GM18517 (cell line): ENCODE measurements around the gene WASHC4.

Source experiments
- ATAC-seq: cut with Tn5 transposase; IDR thresholded peaks from one replicate; pipeline ENCODE4 v1.9.1; 2021; ENCODE audit warnings: mild to moderate bottlenecking, moderate library complexity; ENCODE audit not compliant: unreplicated experiment

The WASHC4 gene, protein sequence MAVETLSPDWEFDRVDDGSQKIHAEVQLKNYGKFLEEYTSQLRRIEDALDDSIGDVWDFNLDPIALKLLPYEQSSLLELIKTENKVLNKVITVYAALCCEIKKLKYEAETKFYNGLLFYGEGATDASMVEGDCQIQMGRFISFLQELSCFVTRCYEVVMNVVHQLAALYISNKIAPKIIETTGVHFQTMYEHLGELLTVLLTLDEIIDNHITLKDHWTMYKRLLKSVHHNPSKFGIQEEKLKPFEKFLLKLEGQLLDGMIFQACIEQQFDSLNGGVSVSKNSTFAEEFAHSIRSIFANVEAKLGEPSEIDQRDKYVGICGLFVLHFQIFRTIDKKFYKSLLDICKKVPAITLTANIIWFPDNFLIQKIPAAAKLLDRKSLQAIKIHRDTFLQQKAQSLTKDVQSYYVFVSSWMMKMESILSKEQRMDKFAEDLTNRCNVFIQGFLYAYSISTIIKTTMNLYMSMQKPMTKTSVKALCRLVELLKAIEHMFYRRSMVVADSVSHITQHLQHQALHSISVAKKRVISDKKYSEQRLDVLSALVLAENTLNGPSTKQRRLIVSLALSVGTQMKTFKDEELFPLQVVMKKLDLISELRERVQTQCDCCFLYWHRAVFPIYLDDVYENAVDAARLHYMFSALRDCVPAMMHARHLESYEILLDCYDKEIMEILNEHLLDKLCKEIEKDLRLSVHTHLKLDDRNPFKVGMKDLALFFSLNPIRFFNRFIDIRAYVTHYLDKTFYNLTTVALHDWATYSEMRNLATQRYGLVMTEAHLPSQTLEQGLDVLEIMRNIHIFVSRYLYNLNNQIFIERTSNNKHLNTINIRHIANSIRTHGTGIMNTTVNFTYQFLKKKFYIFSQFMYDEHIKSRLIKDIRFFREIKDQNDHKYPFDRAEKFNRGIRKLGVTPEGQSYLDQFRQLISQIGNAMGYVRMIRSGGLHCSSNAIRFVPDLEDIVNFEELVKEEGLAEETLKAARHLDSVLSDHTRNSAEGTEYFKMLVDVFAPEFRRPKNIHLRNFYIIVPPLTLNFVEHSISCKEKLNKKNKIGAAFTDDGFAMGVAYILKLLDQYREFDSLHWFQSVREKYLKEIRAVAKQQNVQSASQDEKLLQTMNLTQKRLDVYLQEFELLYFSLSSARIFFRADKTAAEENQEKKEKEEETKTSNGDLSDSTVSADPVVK

GRCh38 chr12:105107494-105108371 lies at the start of gene WASHC4:
TSS of gene WASHC4 (plus strand) at chr12:105107731. CDS start at chr12:105107801, 70 bp downstream.
- ATAC-seq: peak; percentile 81

DNA sequence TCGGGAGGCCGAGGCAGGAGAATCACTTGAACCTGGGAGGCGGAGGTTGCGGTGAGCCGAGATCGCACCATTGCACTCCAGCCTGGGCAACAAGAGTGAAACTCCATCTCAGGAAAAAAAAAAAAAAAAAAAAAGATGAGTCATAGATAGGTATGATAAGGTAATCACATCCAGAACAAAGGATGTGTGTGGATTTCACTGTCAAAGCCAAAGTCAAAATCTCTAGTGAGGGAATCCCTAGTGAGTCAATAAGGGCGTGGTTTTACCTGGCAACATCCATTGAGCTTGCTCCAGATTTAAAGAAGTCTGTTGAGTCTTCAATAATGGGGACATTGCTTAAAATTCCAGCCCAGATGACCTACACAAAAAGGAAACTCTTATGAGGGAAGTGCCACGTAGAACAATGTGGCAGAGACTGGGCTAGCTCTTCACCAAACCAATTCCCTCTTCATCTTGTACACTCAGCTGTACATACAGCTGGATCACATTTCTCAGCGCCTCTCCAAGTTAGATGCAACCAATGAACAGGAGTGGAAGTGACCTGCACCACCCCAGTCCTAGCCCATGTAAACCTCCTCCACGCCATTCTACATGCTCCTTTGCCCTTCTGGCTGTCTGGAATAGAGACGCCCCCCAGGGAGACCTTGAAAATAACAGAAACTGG lies 46.7 kb upstream of the WASHC4 start:
- no peak for ATAC-seq

DNA sequence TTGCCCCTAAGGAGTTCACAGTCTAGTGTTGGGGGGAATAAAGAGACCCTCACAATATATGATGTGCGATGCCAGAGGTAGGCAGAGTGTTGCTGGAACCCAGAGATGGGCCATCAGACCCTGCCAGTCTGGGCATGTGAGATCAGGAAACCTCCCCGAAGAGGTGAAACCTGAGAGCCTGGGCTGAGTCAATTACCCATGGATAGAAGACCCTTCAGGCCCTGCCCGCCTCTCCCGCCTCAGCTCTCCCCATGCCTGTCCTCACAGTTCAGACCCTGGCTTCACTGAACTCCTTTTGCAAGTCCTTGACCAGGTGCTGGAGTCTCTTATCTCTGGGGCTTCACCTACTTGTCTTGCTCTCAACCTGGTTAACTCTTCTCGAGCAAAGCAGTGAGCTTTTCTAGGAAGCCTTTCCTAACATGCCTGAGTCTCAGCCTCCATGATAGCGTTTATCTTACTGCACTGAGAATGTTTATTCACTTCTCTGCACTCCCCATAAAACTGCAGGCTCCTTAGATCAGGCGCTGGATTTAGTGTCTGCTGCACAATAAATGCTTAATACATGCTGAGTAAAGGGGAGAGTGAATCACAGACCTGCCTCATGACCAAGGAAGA lies 42.9 kb upstream of the WASHC4 start:
- ATAC-seq: no peak

DNA sequence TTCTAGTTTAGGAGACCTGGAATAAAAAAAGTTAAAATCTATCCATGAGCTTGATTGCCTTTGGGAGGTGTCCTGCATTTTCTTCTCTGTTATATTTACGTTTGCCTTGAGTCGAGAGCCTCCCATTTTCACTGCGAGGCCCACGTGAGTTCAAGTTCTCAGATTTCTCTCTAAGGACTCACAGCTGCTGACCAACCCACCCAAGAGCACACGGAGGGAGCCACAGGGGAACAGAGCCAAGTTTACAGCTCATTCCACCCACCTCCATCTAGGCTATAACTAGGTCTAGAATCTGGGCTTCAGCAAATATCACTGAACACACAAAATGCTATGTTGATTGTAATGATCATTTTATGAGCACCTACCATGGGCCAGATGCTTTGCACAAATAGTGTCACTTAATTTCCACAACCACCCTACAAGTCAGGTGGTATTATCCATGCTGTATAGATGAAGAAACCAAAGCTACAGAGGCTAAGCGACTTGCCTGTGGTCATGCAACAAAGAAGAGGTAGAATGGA lies 40.0 kb upstream of the WASHC4 start:
- ATAC-seq: no peak

DNA sequence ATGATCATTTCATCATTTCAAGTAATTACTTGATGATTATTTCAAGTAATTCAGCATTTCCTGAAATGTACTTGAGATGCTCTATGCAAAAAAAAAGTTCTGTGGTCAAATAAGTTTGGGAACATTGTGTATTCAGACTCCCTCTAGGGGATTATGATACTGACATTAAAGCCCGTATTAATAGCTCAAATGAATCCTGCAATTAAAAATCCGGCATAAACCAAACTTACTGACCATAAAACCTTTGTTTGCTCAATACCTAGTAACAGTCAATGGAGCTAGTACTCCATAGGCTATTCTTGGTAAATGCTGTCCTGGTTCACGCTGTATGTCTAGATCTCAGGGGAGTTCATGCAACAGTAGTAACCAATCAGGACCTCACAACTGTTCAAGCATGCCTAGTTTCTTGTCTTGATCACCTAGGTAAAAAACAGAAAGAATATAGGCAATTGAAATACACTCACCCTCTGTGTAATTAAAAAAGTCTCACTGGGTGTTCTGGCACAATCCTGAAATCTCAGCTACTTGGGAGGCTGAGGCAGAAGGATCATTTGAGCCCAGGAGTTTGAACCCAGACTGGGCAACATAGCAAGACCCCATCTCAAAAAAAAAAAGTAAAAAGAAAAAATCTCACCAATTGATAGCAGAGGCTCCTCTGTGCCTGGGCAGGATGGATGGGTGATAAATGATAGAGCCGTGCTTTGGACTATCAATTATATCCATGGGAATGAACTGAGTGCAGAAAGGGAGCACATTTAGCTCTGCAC lies 37.4 kb upstream of the WASHC4 start:
- ATAC-seq: no peak

DNA sequence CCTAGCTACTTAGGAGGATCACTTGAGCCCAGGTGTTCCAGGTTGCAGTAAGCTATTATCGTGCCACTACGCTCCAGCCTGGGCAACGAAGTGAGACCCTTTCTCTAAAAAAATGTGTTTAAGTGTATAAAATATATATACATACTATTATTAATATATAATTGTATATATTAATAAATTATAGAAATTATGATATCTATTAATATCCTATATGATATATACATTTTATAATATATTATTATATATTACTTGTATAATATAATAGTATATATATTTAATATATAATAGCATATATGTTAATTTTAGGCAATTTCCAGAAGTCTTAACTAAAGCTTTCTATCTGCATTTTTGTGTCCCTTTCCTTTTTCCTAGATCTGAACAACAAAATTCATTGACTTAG lies 35.5 kb upstream of the WASHC4 start:
- ATAC-seq: no peak

GRCh38 chr12:105072888-105073488 lies 34.5 kb upstream of the WASHC4 start:
- peak; percentile 53 for ATAC-seq

GRCh38 chr12:105076098-105076497 lies 31.4 kb upstream of the WASHC4 start:
- no peak for ATAC-seq

GRCh38 chr12:105076913-105077312 lies 30.6 kb upstream of the WASHC4 start:
- ATAC-seq: no peak

GRCh38 chr12:105077435-105077834 lies 30.1 kb upstream of the WASHC4 start:
- ATAC-seq: no peak

- no peak for ATAC-seq
Measured at GRCh38 chr12:105078712-105079570, 28.6 kb upstream of the WASHC4 start.

GRCh38 chr12:105083031-105083430 lies 24.5 kb upstream of the WASHC4 start:
- no peak for ATAC-seq

GRCh38 chr12:105083551-105084105 lies 23.9 kb upstream of the WASHC4 start:
- ATAC-seq: no peak

DNA sequence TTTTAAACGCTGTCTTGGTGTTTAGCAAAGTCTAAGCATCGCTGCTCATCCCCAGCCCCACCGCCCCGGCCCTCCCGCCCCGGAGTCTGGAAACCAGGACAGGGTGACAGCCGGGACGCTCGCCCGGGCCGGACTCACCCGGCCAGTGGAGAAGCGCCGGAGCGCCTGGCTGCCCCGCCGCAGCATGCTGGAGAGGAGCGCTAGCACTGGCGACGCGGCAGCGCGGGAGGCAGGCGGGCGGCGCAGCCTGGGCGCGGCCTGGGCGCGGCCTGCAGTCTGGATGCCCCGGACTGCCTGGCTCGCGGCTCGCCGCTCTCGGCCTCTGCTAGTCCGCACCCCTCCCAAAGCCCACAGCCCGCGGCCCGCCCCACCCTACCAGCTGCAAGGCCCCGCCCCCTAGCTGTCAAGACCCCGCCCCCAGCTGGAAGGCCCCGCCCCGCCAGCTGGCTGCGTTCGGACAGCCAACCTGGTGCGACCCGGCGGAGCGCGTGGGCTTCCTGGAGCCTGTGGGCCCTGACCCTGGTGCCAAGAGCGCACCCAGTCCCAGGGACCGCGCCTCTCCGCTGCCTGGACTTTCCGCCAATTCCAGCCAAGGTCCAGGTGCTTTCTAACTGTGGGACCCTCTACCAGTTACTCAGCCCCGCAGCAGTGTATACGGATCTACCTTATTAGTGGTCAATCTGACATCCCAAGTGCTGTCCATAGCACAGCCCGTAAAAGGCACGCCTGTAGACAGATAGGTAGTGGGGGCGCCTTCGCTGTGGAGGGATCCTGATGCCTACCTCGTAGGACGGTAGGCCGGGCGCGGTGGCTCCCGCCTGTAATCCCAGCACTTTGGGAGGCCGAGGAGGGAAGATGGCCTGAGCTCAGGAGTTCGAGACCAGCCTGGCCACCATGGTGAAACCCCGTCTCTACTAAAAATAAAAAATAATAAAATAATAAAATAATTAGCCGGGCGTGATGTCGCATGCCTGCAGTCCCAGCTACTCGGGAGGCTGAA lies 23.0 kb upstream of the WASHC4 start, which contains the start of gene ALDH1L2:
ALDH1L2 (minus strand) TSS at position 208 of the 1,000 bp plus-strand sequence; CDS start at position 186, 22 bp downstream.
- ATAC-seq: peak; percentile 52

DNA sequence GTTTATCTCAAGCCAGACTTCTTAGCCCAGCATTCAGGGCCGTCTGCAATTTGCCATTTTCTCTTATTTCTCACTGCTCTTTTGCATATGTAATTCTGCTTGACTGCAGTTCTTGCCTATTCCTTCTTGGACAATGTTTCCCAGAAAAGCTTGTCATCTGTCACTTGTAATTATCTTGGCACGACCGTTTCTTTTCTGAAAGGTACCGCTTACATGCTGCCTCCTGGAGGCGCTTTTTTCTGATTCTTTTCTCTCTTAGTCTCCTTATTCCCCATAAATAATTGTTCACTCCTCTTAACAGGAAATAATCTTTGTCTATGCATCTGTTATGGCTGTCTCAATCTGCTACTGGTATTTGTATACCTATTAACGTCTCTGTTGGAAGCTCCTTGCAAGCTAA lies 22.0 kb upstream of the WASHC4 start:
- no peak for ATAC-seq
